ENCODE measurements around the gene CNPY4. TPM values are rescaled to one million over a fixed set of nuclear protein-coding genes. Genes with fewer than 3 reads are reported as not detected.

The CNPY4 gene
- total and polyA plus RNA-seq, 10 of the 15 experiments (the other 5 are each of a cell fraction or from before 2014, with no cell fraction given) = 2.5 to 9.2 (median 6.8) TPM

DNA sequence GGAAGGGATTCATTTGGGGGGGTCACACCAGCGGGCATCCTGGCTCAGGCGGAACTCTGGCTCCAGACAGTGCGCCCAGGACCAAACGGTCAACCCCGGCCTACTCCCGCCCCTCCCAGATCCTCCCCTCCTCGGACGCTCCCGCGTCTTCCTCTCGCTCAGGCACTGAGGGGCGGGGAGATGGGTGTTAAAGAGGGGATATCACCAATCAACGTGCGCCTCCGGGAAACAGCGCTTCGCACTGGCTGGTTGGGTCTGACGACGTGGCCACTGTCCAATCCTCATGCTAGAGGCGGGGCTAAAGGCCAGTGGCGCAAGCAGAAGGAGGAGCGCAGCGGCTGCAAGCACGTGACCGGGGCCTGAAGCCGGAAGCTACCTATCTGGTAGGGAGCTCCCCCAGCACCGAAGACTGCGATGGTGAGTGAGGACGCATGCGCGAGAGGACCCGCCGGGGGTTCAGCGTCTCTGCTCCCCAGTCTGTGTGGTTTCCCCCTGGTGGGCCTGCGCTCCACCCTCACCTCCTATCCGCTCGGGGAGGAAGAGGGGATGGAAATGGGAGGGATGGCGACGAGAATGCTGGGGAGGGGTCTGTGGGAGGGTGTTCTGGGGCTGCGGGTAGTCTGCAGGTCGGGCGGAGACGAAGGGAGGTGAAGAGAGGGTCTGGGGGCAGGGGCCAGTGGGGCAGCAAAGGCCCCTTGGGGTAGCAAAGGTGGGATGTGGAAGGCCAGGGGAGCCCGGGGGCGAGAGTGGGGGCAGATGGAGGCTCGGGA, 29.3 kb downstream of the CNPY4 start, which contains the start of gene LAMTOR4 (continued):
- TF ChIP-seq, protein P1, sequence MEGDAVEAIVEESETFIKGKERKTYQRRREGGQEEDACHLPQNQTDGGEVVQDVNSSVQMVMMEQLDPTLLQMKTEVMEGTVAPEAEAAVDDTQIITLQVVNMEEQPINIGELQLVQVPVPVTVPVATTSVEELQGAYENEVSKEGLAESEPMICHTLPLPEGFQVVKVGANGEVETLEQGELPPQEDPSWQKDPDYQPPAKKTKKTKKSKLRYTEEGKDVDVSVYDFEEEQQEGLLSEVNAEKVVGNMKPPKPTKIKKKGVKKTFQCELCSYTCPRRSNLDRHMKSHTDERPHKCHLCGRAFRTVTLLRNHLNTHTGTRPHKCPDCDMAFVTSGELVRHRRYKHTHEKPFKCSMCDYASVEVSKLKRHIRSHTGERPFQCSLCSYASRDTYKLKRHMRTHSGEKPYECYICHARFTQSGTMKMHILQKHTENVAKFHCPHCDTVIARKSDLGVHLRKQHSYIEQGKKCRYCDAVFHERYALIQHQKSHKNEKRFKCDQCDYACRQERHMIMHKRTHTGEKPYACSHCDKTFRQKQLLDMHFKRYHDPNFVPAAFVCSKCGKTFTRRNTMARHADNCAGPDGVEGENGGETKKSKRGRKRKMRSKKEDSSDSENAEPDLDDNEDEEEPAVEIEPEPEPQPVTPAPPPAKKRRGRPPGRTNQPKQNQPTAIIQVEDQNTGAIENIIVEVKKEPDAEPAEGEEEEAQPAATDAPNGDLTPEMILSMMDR (IDR thresholded peaks at IDR 0.05 in 2 of 3, conservative IDR thresholded peaks at IDR 0.05 in 1 of 3; ENCODE audit: control insufficient read depth in 2 of 3, extremely low read depth in 1 of 3, insufficient read depth in 1 of 3, low read depth in 3 of 3, low read length in 3 of 3) = 0 out of 6 replicates have a peak, but pooled peaks of 1 of the 3 experiments have one; percentile 13
- TF ChIP-seq TAF1 (IDR thresholded peaks at IDR 0.05; ENCODE audit: borderline replicate concordance, low read depth, low read length) (peak; percentile 28; the same call in 1 of the 2 replicates), EED (IDR thresholded peaks at IDR 0.05; ENCODE audit: low read depth) (peak; percentile 14; the same call in 1 of the 2 replicates), DPF2 (IDR thresholded peaks at IDR 0.05) (0 out of 2 replicates have a peak, but pooled peaks have one; percentile 57)

DNA sequence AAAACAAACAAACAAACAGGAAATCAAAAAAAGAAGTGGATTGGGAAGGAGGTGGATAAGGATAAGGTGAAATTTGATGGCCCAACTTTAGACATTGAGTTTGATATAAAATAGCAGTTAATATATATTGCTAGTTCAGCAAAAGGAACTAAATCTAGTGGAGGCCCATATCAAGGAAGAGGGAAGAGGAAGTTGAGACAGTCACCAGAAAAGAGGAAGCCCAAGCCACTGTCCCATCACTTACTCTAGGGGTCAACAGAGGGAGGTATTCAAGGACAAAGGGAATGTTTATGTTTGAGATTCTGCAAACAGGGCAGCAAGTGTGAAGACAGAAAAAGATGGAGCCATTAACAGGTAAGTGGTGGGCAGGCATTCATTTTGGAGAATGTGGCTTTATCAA, 33.0 kb downstream of the CNPY4 start:
- Histone ChIP-seq H3K36me3 (ENCODE audit: control insufficient read depth in 2 of 2, insufficient read depth in 2 of 2, low read length in 1 of 2) (peaks cover 0 to 15% of the 10 kb centered on the region in 2 experiments), H3K4me1 (ENCODE audit: control insufficient read depth, insufficient read depth, low read length) (peaks cover 15% of the 10 kb centered on the region), H4K20me1 (ENCODE audit: control insufficient read depth, insufficient read depth) (no peaks in the 10 kb centered on the region), H3K4me3 (no peak overlapping the region), H2AFZ (ENCODE audit: control insufficient read depth, low read depth, low read length) (no peak overlapping the region), H3K27me3 (replicated peaks in 1 of 2; ENCODE audit: control insufficient read depth in 2 of 2, insufficient read depth in 2 of 2, low read length in 1 of 2) (no peaks in the 10 kb centered on the region), H3K4me2 (ENCODE audit: control insufficient read depth, insufficient read depth) (no peak overlapping the region), H3K9ac (ENCODE audit: control insufficient read depth, insufficient read depth, low read length) (no peak overlapping the region), H3K9me3 (replicated peaks; ENCODE audit: control insufficient read depth, insufficient read depth, low read length) (no peaks in the 10 kb centered on the region), H3K27ac (ENCODE audit: control insufficient read depth, insufficient read depth) (no peak overlapping the region), H3K79me2 (ENCODE audit: control insufficient read depth, insufficient read depth, low read length) (peaks cover 24% of the 10 kb centered on the region)
- no peak for FAIRE-seq
- peak; percentile 83 for TF ChIP-seq SPI1 (IDR thresholded peaks at IDR 0.05; ENCODE audit: borderline replicate concordance, insufficient read depth, low read depth, low read length)
- TF ChIP-seq, protein P2, sequence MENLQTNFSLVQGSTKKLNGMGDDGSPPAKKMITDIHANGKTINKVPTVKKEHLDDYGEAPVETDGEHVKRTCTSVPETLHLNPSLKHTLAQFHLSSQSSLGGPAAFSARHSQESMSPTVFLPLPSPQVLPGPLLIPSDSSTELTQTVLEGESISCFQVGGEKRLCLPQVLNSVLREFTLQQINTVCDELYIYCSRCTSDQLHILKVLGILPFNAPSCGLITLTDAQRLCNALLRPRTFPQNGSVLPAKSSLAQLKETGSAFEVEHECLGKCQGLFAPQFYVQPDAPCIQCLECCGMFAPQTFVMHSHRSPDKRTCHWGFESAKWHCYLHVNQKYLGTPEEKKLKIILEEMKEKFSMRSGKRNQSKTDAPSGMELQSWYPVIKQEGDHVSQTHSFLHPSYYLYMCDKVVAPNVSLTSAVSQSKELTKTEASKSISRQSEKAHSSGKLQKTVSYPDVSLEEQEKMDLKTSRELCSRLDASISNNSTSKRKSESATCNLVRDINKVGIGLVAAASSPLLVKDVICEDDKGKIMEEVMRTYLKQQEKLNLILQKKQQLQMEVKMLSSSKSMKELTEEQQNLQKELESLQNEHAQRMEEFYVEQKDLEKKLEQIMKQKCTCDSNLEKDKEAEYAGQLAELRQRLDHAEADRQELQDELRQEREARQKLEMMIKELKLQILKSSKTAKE (IDR thresholded peaks at IDR 0.05; ENCODE audit: low read depth, poor library complexity, severe bottlenecking) = no peak
- no peak for DNase-seq (ENCODE audit: low read depth, low spot score)
- no peak for ATAC-seq
- no TSS peak for BruUV-seq (replicated peaks)
- ChIA-PET POLR2A (interaction anchor here (0.6 to 1.4 kb wide), 4 partner anchors 12 to 245 kb away, joined by 3 read pairs; no protein-coding TSS in a partner anchor), CTCF (interaction anchor here (0.5 kb wide), 1 partner anchor 38 kb away, joined by 3 read pairs; no protein-coding TSS in a partner anchor), SMC1A (ENCODE audit: uncharacterized antibody, unreplicated experiment) (no interaction called here), RAD21 (ENCODE audit: unreplicated experiment) (interaction anchor here (1.8 kb wide), 1 partner anchor 25 kb away, joined by 4 read pairs; the partner anchor contains the start of genes GPC2 and STAG3)
- intact Hi-C loops (cut with micrococcal nuclease; ENCODE audit: unreplicated experiment) = no loop called here
- in situ Hi-C loops (cut with MboI) = no loop called here

Data from GM12878 (cell line).